HG02678 (cell line): ENCODE measurements around the gene EEF1G.

Experiments
- ATAC-seq: cut with Tn5 transposase; IDR thresholded peaks from one replicate; pipeline ENCODE4 v1.9.1; 2021; ENCODE audit warnings: mild to moderate bottlenecking, moderate library complexity; ENCODE audit not compliant: unreplicated experiment

EEF1G gene

GRCh38 chr11:62542750-62543567 is 30.7 kb downstream of the EEF1G start:
- no peak for ATAC-seq

GRCh38 chr11:62542111-62542745 is 31.5 kb downstream of the EEF1G start:
- ATAC-seq: no peak

DNA sequence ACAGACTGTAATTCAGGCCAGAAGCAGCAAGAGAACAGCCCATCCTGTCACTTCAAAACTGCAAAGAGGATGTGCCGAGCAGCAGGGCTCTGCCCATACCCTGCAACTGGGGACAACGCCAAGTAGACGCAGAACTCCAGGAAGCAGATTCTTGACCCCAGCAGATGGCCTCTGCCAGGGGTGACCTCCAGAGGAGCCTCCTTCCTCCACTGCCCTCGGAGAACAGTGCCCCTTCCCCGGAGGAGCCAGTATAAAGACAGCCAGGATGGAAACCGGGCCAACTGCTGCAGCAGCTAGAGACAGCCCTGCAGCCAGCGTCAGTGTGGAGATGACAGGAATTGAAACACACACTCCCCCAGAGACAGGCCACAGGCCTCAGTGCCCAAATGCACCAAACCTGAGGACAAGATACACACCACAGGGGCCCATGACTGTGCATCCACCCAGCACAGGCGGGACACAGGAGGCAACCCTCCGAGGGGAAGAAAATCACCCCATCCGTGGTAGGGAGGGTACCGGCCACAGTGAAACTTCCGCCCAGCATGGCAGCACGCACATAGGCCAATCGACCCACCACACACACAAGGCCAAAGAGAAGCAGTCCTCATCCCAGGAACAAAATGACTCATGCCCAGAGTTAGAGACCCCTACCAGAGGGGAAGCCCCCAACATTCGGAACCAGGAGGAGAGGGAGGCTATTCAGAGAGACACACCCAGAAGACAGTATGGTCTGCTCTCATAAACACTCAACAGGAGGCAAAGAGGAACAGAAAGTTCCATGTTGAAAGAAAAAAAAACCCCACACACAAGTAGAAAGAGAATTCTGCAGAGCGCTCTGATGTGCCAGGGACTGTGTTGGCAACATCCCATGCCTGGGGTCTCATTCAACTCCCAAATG is 32.6 kb downstream of the EEF1G start:
- peak; percentile 48 for ATAC-seq

DNA sequence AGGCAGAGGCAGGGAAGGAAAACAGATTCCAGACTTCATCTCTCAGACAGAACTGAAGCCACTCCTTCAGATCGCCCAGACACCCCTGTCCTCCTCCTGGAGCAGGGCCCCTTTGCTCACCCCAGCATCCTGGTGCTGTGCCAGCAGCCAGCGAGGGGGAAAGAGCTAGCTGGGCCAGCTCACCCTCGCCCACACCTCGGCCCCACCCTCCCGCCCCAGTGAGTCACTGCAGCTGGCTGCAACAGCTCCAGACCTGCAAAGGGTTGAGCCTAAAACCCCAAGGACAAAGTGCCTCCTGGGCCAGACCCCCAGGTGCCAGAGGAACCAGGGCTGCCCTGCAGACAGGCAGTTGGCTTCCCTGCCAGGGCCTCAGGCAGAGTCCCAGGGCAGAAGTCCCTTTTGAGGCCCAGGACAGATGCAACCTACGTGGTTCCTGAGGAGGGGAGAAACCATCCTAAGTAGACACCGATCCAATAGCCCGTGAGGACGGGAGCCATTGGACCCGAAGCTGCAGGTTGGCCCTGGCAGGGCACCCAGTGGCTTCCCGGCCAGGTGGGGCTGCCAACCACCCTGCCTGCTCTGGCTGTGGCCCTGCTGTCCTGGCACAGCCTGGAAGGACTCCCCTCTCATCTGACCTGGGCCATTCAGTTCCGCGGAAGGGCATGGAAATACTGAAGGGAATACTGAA is 34.3 kb downstream of the EEF1G start:
- ATAC-seq: no peak

DNA sequence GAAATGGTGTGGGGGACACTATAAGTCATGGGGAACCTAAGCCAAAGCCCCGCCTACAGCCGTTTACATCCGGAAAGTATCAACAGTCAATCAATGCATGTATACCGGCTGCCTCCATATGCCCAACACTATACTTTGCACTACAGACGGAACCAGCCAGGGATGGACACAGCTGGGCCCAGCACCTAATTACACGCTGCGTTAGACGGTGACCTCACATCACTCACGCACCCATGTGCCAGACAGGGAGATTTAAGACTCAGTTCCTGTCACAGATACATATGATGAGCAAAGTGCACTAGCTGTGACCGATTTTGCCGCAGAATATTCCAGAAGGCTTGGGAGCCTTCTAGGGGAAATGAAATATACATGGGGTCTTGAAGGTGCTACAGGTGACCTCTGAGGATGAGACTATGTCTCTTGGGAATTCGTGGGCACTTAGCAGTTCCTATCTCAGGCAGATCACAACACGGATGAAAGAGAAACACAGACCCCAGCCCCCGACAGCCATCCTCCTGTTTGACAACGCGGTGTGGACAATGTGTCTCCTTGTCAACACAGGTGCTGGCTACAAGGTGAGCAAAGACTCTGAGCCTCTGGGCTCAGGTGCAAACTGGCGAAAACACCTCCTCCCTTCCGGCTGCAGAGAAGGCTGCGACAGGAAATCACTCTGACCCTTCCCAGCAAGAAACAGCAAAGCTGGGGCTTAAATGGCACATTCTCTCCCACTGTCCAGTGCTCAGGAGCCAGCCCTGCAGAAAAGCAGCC is 35.0 kb downstream of the EEF1G start:
- ATAC-seq: no peak

DNA sequence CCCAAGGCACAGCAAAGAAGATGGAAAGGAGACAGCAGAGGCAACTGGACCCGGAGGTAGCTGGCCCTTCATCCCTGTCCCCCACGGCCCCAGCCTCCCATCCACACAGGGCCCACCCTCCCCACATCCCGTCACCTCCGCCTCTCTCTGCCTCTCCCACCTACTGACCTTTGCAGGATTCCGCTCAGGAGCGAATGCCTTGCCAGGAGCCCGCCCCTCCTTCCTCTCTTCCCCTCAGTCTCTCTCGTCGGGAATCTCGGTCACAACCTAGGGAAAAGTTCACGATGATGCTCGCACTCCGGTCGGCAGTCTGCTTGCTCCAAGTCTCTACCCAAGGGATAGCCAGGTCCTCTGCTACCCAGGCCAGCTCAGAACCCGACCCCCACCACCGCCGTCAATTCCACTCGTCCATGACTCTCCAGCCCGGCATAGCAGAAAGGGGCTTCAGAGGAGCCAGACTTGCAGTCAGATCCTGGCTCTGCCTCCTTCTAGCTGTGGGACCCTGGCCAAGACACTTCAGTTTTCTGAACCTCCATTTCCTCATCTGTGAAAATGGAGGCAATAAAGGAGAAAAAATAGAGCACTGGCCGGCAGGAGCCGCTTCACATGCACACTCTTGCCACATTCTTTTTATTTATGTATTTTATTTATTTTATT is 37.3 kb downstream of the EEF1G start:
- ATAC-seq: no peak

DNA sequence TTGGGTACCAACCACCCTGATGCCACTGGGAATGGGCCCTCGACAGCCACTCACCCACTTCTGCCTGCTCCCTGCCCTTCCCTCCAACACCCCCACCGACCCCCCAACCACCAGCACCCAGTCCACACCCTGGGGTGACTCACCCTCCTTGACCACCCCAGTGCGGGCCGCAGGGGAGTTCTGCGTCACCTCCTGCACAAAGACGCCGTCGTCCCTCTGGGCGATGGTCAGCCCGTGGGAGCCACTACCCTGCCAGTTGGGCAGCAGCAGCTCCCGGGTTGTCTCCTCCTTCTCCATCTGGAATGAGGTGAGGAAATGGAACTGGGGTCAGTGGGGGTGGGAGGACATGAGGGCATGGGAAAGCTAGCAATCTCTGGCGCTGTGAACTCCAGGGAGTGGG is 37.9 kb downstream of the EEF1G start:
- ATAC-seq: no peak

DNA sequence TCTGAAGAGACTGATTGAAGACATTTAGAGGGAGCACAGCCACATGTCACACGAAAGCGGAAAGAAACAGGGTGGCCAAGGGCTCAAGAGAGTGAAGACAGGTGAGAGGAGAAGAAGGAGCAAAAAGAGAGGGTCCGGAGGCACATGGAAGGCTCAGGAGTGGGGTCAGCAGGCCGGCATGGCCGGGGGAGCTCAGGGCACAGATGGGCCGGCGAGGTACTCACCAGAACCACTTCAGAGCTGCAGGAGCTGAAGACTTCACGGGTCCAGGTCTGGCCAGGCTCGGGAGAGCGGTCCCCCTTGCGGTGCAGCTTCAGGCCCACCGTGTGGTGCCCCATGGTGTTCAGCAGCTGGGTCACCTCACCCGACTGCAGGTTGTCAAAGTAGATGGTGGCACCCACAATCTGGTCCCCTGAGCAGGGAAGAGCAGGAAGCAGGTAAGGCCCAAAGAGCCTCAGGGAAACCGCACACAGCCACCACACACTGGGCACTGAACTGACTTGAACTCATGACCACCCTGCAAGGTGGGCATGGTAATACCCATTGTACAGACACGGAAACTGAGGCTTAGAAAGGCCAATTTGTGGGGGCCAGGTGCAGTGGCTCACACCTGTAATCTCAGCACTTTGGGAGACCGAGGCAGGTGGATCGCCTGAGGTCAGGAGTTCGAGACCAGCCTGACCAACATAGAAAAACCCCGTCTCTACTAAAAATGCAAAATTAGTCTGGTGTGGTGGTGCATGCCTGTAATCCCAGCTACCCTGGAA is 38.7 kb downstream of the EEF1G start:
- no peak for ATAC-seq

GRCh38 chr11:62532096-62532495 is 41.6 kb downstream of the EEF1G start:
- no peak for ATAC-seq

DNA sequence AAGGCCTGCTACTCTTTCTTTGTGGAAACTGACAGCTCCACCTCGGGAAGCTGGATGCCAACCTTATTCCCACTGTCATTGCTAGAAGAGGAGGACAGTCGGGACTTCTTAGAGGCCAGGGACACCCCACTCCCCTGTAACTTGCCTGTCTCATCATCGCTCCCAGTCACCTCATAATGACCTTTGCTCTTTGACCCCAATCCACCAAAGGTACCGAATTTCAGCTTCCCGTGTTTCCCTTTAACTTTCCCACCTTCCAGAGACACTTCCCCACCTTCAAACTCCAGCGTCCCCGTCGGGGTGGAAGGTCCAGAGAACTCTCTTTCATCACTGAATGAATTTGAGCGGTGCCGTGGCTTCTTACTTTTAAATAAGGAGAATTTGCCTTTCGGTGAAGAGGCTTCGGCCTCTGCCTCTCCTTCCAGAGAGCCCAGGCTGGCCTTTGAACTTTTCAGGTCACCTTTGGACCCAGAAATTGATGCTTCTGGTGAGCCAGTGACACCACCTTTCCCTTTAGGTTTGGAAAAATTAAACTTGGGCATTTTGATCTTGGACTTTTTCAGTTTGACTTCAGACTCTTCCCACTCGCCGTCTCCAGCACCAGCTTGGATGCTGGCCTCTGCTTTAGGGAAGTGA is 56.8 kb downstream of the EEF1G start:
- no peak for ATAC-seq

GRCh38 chr11:62514151-62514550 is 59.5 kb downstream of the EEF1G start:
- ATAC-seq: peak; percentile 47

GRCh38 chr11:62513626-62514025 is 60.1 kb downstream of the EEF1G start:
- no peak for ATAC-seq

DNA sequence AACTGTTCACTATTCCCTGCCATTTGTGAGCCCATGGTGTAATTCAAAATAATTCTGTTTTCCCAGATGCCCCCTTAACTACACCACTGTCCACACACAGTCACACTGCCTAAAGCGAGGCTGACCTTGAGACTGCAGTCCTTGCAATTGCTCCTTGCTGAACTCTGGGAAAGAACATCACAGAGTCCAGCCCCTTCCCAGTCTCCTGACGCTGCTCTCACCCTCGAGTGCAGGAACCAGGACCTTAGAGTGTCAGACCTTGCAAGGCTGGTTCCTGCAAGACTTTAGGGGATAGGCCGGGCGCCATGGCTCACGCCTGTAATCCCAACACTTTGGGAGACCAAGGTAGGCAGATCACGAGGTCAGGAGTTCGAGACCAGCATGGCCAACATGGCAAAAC is 60.7 kb downstream of the EEF1G start:
- ATAC-seq: no peak
